ENCODE results near the gene RACK1. TPM values are rescaled to one million over a fixed set of nuclear protein-coding genes. Genes with fewer than 3 reads are reported as not detected.
"Not testable (repeated sequence)": the region's sequence is repeated elsewhere in the genome, so short reads cannot be mapped to it uniquely, and the experiment has no call there.

The RACK1 gene
- total and polyA plus RNA-seq, 4 donors: 310 to 2,255 (median 940) TPM

DNA sequence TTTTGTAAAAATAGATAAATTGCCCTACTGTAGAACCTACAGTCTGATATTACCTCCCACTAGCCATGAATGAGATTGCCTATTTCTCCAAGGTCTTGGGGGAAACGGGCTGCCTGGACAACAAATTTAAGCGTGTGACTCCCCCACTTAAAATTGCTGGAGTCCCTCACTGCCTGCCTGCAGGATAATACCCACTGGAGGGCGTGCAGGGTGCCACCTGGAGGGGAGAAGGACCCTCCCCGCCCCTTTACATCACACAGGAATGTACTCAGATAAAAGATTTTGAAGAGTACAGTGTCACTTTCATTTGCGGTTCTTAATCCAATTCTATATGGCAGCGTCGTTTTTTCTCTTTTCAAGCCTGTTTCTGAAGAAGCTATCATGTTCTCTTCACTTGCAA, 32.5 kb downstream of the RACK1 start:
- H3K9ac ChIP-seq (ENCODE audit: low read depth in 1 of 2, low read length in 2 of 2): no peak overlapping the region
- DNase-seq (ENCODE audit: low spot score): no peak
- no peaks in the 10 kb centered on the region for H3K9me3 ChIP-seq (ENCODE audit: control insufficient read depth in 4 of 4, low read length in 3 of 4)
- H3K4me1 ChIP-seq (ENCODE audit: control insufficient read depth in 4 of 4, insufficient read depth in 4 of 4, low read length in 3 of 4): peaks cover 0 to 9% (median 5%) of the 10 kb centered on the region in 4 donors
- H3K27me3 ChIP-seq (ENCODE audit: control insufficient read depth in 4 of 4, insufficient read depth in 4 of 4, low read length in 3 of 4): no peaks in the 10 kb centered on the region
- TF ChIP-seq FOXA1 (IDR thresholded peaks at IDR 0.05): no peak
- TF ChIP-seq GABPA (IDR thresholded peaks at IDR 0.05 in 1 of 2, conservative IDR thresholded peaks at IDR 0.05 in 1 of 2): no peak
- TF ChIP-seq SP1 (IDR thresholded peaks at IDR 0.05): no peak
- TF ChIP-seq, protein P1, sequence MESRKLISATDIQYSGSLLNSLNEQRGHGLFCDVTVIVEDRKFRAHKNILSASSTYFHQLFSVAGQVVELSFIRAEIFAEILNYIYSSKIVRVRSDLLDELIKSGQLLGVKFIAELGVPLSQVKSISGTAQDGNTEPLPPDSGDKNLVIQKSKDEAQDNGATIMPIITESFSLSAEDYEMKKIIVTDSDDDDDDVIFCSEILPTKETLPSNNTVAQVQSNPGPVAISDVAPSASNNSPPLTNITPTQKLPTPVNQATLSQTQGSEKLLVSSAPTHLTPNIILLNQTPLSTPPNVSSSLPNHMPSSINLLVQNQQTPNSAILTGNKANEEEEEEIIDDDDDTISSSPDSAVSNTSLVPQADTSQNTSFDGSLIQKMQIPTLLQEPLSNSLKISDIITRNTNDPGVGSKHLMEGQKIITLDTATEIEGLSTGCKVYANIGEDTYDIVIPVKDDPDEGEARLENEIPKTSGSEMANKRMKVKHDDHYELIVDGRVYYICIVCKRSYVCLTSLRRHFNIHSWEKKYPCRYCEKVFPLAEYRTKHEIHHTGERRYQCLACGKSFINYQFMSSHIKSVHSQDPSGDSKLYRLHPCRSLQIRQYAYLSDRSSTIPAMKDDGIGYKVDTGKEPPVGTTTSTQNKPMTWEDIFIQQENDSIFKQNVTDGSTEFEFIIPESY (IDR thresholded peaks at IDR 0.05): no peak
- no peak for TF ChIP-seq JUND (IDR thresholded peaks at IDR 0.05)
- TF ChIP-seq, protein P2, sequence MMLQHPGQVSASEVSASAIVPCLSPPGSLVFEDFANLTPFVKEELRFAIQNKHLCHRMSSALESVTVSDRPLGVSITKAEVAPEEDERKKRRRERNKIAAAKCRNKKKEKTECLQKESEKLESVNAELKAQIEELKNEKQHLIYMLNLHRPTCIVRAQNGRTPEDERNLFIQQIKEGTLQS (IDR thresholded peaks at IDR 0.05): no peak
- no peak overlapping the region for H3K27ac ChIP-seq (ENCODE audit: low read depth in 1 of 2, low read length in 2 of 2)
- WGBS: 57% methylated on average over 7 of the region's 7 CpGs
- no peak overlapping the region for H3K4me3 ChIP-seq (ENCODE audit: low read depth in 1 of 3, low read length in 3 of 3)
- H3K36me3 ChIP-seq (ENCODE audit: control insufficient read depth in 4 of 4, insufficient read depth in 3 of 4, low read depth in 1 of 4, low read length in 3 of 4): no peaks in the 10 kb centered on the region

DNA sequence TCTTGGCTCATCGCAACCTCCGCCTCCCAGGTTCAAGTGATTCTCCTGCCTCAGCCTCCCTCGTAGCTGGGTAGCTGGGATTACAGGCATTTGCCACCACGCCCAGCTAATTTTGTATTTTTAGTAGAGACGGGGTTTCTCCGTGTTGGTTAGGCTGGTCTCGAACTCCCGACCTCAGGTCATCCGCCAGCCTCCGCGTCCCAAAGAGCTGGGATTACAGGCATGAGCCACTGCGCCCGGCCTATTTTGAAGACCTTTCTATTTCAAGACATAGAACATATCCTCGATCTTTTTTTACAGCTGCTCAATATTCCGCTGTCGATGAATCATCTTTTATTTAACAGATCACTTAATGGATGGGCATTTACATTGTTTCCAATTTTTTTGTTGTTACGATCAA, 33.0 kb downstream of the RACK1 start:
- not testable (repeated sequence) for H3K4me3 ChIP-seq (ENCODE audit: low read depth in 1 of 3, low read length in 3 of 3); H3K9me3 ChIP-seq (ENCODE audit: control insufficient read depth in 4 of 4, low read length in 3 of 4); H3K9ac ChIP-seq (ENCODE audit: low read depth in 1 of 2, low read length in 2 of 2); H3K27ac ChIP-seq (ENCODE audit: low read depth in 1 of 2, low read length in 2 of 2); H3K27me3 ChIP-seq (ENCODE audit: control insufficient read depth in 4 of 4, insufficient read depth in 4 of 4, low read length in 3 of 4); DNase-seq (ENCODE audit: low spot score); H3K36me3 ChIP-seq (ENCODE audit: control insufficient read depth in 4 of 4, insufficient read depth in 3 of 4, low read depth in 1 of 4, low read length in 3 of 4)
- H3K4me1 ChIP-seq (ENCODE audit: control insufficient read depth in 4 of 4, insufficient read depth in 4 of 4, low read length in 3 of 4): peaks cover 0 to 14% (median 8%) of the 10 kb centered on the region in 4 donors
- 75% methylated on average over 17 of the region's 17 CpGs for WGBS

DNA sequence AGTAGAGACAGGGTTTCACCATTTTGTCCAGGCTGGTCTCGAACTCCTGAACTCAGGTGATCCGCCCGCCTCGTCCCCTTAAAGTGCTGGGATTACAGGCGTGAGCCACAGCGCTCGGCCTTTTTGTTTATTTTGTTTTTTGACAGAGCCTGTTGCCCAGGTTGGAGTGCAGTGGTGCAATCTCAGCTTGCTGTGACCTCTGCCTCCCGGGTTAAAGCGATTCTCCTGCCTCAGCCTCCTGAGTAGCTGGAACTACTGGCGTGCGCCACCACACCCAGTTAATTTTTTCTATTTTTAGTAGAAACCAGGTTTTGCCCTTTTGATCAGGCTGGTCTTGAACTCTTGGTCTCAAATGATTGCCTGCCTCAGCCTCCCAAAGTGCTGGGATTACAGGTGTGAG, 33.6 kb downstream of the RACK1 start:
- H3K27me3 ChIP-seq (ENCODE audit: control insufficient read depth in 4 of 4, insufficient read depth in 4 of 4, low read length in 3 of 4); H3K27ac ChIP-seq (ENCODE audit: low read depth in 1 of 2, low read length in 2 of 2); H3K36me3 ChIP-seq (ENCODE audit: control insufficient read depth in 4 of 4, insufficient read depth in 3 of 4, low read depth in 1 of 4, low read length in 3 of 4); DNase-seq (ENCODE audit: low spot score); H3K4me3 ChIP-seq (ENCODE audit: low read depth in 1 of 3, low read length in 3 of 3); H3K9me3 ChIP-seq (ENCODE audit: control insufficient read depth in 4 of 4, low read length in 3 of 4); H3K9ac ChIP-seq (ENCODE audit: low read depth in 1 of 2, low read length in 2 of 2): not testable (repeated sequence)
- peaks cover 2 to 19% (median 13%) of the 10 kb centered on the region in 4 donors for H3K4me1 ChIP-seq (ENCODE audit: control insufficient read depth in 4 of 4, insufficient read depth in 4 of 4, low read length in 3 of 4)
- 69% methylated on average over 11 of the region's 11 CpGs for WGBS

DNA sequence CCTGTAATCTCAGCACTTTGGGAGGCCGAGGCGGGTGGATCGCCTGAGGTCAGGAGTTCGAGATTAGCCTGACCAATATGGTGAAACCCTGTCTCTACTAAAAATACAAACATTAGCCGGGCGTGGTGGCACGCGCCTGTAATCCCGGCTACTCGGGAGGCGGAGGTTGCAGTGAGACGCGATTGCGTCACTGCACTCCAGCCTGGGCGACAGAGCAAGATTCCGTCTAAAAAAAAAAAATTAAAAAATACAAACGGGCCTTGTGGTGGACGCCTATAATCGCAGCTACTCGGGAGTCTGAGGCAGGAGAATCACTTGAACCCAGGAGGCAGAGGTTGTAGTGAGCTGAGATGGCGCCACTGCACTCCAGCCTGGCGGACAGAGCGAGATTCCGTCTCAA, 34.7 kb downstream of the RACK1 start:
- not testable (repeated sequence) for H3K27me3 ChIP-seq (ENCODE audit: control insufficient read depth in 4 of 4, insufficient read depth in 4 of 4, low read length in 3 of 4); H3K27ac ChIP-seq (ENCODE audit: low read depth in 1 of 2, low read length in 2 of 2); H3K9me3 ChIP-seq (ENCODE audit: control insufficient read depth in 4 of 4, low read length in 3 of 4); H3K4me3 ChIP-seq (ENCODE audit: low read depth in 1 of 3, low read length in 3 of 3); H3K36me3 ChIP-seq (ENCODE audit: control insufficient read depth in 4 of 4, insufficient read depth in 3 of 4, low read depth in 1 of 4, low read length in 3 of 4); DNase-seq (ENCODE audit: low spot score); H3K9ac ChIP-seq (ENCODE audit: low read depth in 1 of 2, low read length in 2 of 2)
- peaks cover 12 to 30% (median 22%) of the 10 kb centered on the region in 4 donors for H3K4me1 ChIP-seq (ENCODE audit: control insufficient read depth in 4 of 4, insufficient read depth in 4 of 4, low read length in 3 of 4)
- WGBS: 82% methylated on average over 24 of the region's 24 CpGs

DNA sequence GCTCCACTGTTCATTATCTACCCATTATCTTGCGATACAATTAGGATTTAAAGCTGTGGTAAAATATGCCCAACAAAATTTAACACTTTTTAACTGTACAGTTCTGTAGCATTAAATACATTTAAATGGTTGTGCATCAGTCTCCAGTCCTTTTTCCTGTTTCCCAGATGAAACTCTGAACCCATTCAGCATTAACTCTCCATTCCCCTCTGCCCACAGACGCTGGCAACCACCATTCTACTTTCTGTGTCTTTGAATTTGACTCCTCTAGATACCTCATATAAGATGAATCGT, 35.8 kb downstream of the RACK1 start:
- no peak overlapping the region for H3K9ac ChIP-seq (ENCODE audit: low read depth in 1 of 2, low read length in 2 of 2)
- no peak overlapping the region for H3K27ac ChIP-seq (ENCODE audit: low read depth in 1 of 2, low read length in 2 of 2)
- H3K36me3 ChIP-seq (ENCODE audit: control insufficient read depth in 4 of 4, insufficient read depth in 3 of 4, low read depth in 1 of 4, low read length in 3 of 4): no peaks in the 10 kb centered on the region
- H3K4me1 ChIP-seq (ENCODE audit: control insufficient read depth in 4 of 4, insufficient read depth in 4 of 4, low read length in 3 of 4): peaks cover 12 to 37% (median 26%) of the 10 kb centered on the region in 4 donors
- DNase-seq (ENCODE audit: low spot score): no peak
- H3K27me3 ChIP-seq (ENCODE audit: control insufficient read depth in 4 of 4, insufficient read depth in 4 of 4, low read length in 3 of 4): no peaks in the 10 kb centered on the region
- no peaks in the 10 kb centered on the region for H3K9me3 ChIP-seq (ENCODE audit: control insufficient read depth in 4 of 4, low read length in 3 of 4)
- H3K4me3 ChIP-seq (ENCODE audit: low read depth in 1 of 3, low read length in 3 of 3): no peak overlapping the region
- WGBS: 48% methylated on average over 3 of the region's 3 CpGs
- no peak for TF ChIP-seq RXRA (IDR thresholded peaks at IDR 0.05)
- peak in 1 of 2 donors; percentile 4 for TF ChIP-seq GABPA (IDR thresholded peaks at IDR 0.05 in 1 of 2, conservative IDR thresholded peaks at IDR 0.05 in 1 of 2)

Data from liver (tissue), 9 donors.